Measurements from ENCODE around the gene CDK15. TPM values are rescaled to one million over a fixed set of nuclear protein-coding genes. Genes with fewer than 3 reads are reported as not detected.
A peak's percentile ranks its signal among the peaks of the same experiment; 100 is the strongest.

The CDK15 gene
- total RNA-seq, 1 experiment from 2014 or later: not detected

- Histone ChIP-seq H3K27ac (no peak overlapping the region), H3K9me2 (ENCODE audit: insufficient read depth) (no peaks in the 10 kb centered on the region), H3F3A (ENCODE audit: insufficient read depth, low read depth) (0 out of 2 replicates have a peak, but pooled peaks cover 3% of the 10 kb centered on the region), H3K27me3 (ENCODE audit: insufficient read depth, low read depth) (no peaks in the 10 kb centered on the region), H3K36me3 (ENCODE audit: low read depth) (no peaks in the 10 kb centered on the region), H3K79me2 (ENCODE audit: low read depth) (peaks cover 65% of the 10 kb centered on the region), H3K9me3 (ENCODE audit: insufficient read depth, low read depth) (no peaks in the 10 kb centered on the region), H3K4me3 (no peak overlapping the region), H4K20me1 (ENCODE audit: insufficient read depth) (0 out of 2 replicates have a peak, but pooled peaks cover 2% of the 10 kb centered on the region), H3K4me2 (0 out of 2 replicates have a peak overlapping the region, but pooled peaks have one; percentile 21), H2AFZ (no peak overlapping the region), H3K4me1 (replicated peaks; ENCODE audit: insufficient read depth) (peaks cover 36% of the 10 kb centered on the region)
- no peak for DNase-seq
- CTCF ChIA-PET: no interaction called here
- POLR2A ChIA-PET (ENCODE audit: unreplicated experiment): no interaction called here
- intact Hi-C loops (cut with micrococcal nuclease; ENCODE audit: unreplicated experiment): no loop called here
- BruUV-seq (replicated peaks): no TSS peak
- no peak for TF ChIP-seq EZH2 (IDR thresholded peaks at IDR 0.05; ENCODE audit: low read depth)
- no peak for TF ChIP-seq CTCF (conservative IDR thresholded peaks at IDR 0.05)
These were observed 31.8 kb upstream of the CDK15 start for GRCh38 chr2:201774546-201774945.

DNA sequence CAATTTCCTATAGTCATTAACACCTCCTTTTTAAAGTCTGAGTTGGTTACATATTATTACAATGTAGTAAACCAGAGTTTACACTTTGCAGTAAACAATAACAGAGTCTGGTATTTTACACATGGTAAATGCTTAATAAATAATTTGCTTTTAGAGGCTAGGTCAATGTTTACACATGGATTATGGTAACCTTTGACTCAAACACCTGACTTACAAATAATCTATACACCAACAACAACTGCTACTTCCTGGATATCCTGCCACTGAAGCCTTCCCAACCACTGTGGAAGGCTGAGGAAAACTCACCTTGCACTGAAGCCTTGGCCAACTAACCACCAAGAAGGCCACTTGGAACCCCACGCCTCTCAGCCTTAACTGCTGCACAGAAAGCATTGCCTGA lies 31.0 kb upstream of the CDK15 start:
- Histone ChIP-seq H3K9me3 (ENCODE audit: insufficient read depth, low read depth) (no peaks in the 10 kb centered on the region), H3K4me3 (no peak overlapping the region), H3K27ac (no peak overlapping the region), H3F3A (ENCODE audit: insufficient read depth, low read depth) (0 out of 2 replicates have a peak, but pooled peaks cover 3% of the 10 kb centered on the region), H2AFZ (no peak overlapping the region), H3K27me3 (ENCODE audit: insufficient read depth, low read depth) (no peaks in the 10 kb centered on the region), H3K79me2 (ENCODE audit: low read depth) (peaks cover 73% of the 10 kb centered on the region), H3K4me1 (replicated peaks; ENCODE audit: insufficient read depth) (peaks cover 39% of the 10 kb centered on the region), H4K20me1 (ENCODE audit: insufficient read depth) (0 out of 2 replicates have a peak, but pooled peaks cover 4% of the 10 kb centered on the region), H3K4me2 (peak overlapping the region; percentile 21; the same call in 1 of the 2 replicates), H3K36me3 (ENCODE audit: low read depth) (no peaks in the 10 kb centered on the region), H3K9me2 (ENCODE audit: insufficient read depth) (no peaks in the 10 kb centered on the region)
- BruUV-seq (replicated peaks): no TSS peak
- POLR2A ChIA-PET (ENCODE audit: unreplicated experiment): no interaction called here
- intact Hi-C loops (cut with micrococcal nuclease; ENCODE audit: unreplicated experiment): no loop called here
- no peak for DNase-seq
- CTCF ChIA-PET: interaction anchor here (0.5 kb wide), 1 partner anchor 59 kb away, joined by 3 read pairs; no protein-coding TSS in a partner anchor
- TF ChIP-seq CTCF (conservative IDR thresholded peaks at IDR 0.05) (no peak), EZH2 (IDR thresholded peaks at IDR 0.05; ENCODE audit: low read depth) (no peak)

DNA sequence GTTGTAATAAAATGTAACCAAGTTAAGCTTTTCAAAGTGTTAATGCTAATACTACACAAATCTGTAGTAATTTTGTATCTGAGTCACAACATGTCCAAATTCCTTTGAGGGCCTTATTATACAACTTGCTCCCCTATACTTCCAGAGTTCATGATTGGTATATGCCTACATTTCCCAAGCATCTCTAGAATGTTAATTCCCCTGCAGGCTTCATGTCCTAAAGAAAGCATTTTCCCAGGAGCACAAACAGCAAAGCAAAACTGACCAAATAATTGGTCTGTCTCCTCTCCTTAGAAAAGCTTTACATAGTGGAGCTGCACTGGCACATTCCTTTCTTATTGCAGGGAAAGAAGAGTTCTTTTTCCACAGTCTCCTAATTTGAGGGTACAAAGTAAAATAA lies 29.3 kb upstream of the CDK15 start:
- H3K4me2 ChIP-seq: no peak overlapping the region
- H2AFZ ChIP-seq: no peak overlapping the region
- H3K9me2 ChIP-seq (ENCODE audit: insufficient read depth): no peaks in the 10 kb centered on the region
- peaks cover 75% of the 10 kb centered on the region for H3K79me2 ChIP-seq (ENCODE audit: low read depth)
- H3K27ac ChIP-seq: no peak overlapping the region
- intact Hi-C loops (cut with micrococcal nuclease; ENCODE audit: unreplicated experiment): no loop called here
- ChIA-PET CTCF (no interaction called here), POLR2A (ENCODE audit: unreplicated experiment) (interaction anchor here (0.7 kb wide), 1 partner anchor 756 kb away, joined by 3 read pairs; no protein-coding TSS in a partner anchor)
- H3K36me3 ChIP-seq (ENCODE audit: low read depth): no peaks in the 10 kb centered on the region
- H3K9me3 ChIP-seq (ENCODE audit: insufficient read depth, low read depth): no peaks in the 10 kb centered on the region
- H3F3A ChIP-seq (ENCODE audit: insufficient read depth, low read depth): 0 out of 2 replicates have a peak, but pooled peaks cover 3% of the 10 kb centered on the region
- BruUV-seq (replicated peaks): no TSS peak
- no peak for DNase-seq
- H3K27me3 ChIP-seq (ENCODE audit: insufficient read depth, low read depth): no peaks in the 10 kb centered on the region
- peaks cover 43% of the 10 kb centered on the region for H3K4me1 ChIP-seq (replicated peaks; ENCODE audit: insufficient read depth)
- TF ChIP-seq EZH2 (IDR thresholded peaks at IDR 0.05; ENCODE audit: low read depth): no peak
- no peak for TF ChIP-seq CTCF (conservative IDR thresholded peaks at IDR 0.05)
- H4K20me1 ChIP-seq (ENCODE audit: insufficient read depth): 0 out of 2 replicates have a peak, but pooled peaks cover 4% of the 10 kb centered on the region
- H3K4me3 ChIP-seq: no peak overlapping the region

Data from PC-9 (cell line).